GM21786 (cell line): ENCODE measurements around the gene CEP104.

Experiments
- ATAC-seq: cut with Tn5 transposase; IDR thresholded peaks from one replicate; pipeline ENCODE4 v1.9.1; 2021; ENCODE audit not compliant: unreplicated experiment

The CEP104 gene

DNA sequence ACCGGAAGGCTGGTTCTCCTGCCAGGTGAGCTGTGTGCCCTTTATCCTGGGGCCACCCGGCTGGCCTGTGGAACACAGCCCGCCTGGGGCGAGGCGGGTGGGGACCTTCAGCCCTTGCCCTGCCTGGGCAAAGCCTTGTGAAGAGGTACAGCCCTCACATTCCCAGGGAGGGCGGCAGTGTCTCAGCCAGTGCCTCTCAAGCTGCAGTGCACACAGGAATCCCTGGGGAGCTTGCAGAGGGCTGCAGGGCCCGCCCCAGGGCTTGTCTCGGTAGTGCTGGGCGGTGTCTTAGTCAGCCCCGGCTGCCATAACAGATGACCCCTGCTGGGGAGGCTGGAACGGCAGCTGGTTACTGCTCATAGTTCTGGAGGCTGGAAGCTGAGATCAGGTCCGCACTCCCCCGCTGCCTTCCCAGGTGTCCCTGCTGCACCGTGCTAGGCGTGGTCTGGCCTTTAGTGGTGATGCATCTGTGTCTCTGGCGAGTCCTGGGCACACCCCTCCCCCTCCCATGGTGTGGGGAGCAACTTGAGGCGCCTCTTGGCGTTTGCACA is 12.8 kb upstream of the CEP104 start:
- no peak for ATAC-seq

DNA sequence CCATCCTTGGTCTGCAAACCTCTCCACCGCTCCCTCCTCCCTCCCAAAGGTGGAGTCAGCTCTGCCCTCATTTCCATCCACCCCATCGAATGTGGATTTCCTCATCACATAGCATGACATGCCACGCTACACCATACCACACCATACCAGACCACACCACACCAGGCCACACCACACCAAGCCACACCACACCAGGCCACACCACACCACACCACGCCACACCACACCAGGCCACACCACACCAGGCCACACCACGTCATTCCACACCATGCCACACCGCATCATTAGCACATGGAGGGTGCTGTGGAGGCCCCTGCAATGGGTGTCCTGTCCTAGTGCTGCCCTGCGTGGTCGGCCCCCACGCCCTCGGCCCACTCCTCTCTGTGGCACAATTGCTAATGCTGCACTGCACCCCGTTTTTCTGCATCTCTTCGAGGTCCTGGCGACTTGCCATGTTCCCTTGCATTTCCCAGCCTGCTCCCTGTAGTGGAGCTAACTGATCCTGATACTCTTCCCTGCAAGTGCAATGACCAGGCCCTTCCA is 11.5 kb upstream of the CEP104 start:
- no peak for ATAC-seq

DNA sequence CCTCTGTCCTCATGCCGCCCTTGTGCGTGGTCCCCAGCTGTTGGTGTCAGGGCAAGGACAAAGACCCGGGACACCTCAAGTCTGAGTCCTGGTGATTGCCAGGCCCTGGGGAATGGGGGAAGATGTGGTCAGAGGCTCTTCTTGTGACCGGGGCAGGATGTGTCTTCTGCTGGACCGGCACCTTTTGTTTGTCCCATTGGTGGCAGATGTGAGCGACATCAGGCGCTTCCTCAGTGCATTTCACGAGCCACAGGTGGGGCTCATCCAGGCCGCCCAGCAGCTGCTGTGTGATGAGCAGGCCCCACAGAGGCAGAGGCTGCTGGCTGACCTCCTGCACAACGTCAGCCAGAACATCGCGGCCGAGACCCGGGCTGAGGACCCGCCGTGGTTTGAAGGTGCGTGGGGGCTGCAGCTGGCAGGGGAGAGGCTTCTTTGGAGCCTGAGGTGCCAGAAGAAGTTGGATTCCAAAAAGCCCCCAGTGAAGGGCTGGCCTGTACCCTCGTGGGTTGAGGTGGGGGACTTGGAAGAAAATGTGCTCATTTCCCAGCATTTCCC is 8.7 kb upstream of the CEP104 start:
- ATAC-seq, result no peak

DNA sequence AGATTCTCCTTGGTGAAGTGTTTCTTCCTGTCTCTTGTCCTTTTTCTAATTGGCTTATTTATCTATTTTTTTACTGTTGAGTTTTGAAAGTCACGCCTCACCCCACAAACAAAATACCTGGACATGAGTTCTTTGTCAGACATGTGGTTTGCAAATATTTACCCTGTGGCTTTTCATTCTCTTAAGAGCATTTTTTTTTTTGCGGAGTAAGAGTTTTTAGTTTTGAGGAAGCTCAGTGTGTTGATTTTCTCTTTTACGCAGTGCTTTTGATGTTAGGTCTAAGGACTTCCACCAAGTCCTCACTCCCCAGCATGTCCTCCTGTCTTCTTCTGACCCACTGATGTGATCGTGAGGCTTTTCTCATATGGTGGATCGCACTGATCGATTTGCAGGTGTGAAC is 7.9 kb upstream of the CEP104 start:
- ATAC-seq, result no peak

GRCh38 chr1:3863231-3863935 is 6.4 kb upstream of the CEP104 start:
- no peak for ATAC-seq

DNA sequence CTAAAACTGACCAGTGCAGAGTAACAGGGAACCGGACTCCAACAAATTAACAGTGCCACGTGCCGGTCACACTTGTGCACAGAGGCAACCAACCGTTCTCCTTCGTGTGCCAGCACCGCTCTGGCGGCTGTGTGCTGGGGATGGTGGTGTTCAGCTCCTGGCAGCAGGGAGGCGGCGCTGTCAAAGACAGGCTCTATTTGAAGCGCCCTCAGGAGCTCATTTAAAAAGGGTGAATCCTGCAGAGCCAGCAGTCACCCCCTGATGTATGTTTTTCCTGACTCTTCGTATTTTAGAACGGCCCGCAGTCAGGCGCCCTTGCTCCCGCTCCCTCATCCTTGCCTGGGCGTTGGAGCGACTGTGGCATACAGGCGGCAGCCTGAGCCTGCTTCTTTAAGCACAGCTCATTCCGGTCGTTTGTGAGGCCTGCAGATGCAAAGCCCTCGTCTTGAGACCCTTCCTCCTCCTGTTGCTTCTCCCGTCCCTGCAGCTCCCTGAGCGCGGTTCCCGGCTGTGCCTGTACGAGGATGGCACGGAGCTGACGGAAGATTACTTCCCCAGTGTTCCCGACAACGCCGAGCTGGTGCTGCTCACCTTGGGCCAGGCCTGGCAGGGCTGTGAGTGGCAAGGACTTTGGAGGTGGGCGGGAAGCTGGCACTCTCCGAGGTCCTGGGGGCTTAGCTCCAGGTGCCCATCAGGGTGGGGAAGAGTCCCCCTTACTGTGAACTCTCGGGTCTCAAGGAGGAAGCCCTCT is 1.4 kb upstream of the CEP104 start:
- ATAC-seq, result no peak

DNA sequence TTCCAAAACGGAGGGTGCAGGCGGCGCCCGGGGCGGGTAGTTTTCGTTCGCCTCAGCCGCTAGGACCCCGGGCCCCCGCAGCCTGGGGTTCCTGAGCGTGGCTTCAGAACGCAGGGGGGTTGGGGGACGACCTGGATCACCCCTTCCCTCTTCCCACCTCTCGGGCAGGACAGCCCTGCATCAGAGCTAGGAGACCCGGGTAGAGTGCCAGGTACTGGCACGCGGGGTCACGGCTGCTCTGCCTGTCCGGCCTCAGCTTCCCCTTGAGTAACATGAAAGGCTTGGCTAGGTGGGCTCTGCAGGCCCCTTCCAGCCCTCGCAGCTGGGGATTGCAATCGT is 749 bp upstream of the CEP104 start:
- no peak for ATAC-seq

- no peak for ATAC-seq
These were observed 4.1 kb downstream of the CEP104 start for GRCh38 chr1:3852711-3853485.

DNA sequence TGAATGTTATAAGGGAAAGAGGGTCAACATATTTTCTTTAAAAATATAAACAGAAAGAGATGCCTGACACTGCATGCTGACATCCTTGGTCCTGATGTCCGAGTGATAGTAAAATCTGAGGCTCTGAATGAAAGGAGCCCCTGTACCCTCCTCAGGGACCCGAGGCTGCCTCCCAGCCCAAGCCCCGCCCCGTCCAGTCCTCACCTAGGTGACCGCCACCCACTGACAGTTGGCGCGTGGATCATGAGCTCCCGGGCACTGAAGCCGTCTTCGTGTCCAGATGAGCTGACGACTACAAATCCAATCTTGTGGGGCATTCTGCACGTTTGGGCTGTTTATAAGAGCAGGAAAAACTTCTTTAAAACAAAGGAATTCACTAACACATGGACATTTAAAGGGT is 4.9 kb downstream of the CEP104 start:
- ATAC-seq, result no peak

- no peak for ATAC-seq
These were observed 5.7 kb downstream of the CEP104 start for GRCh38 chr1:3851292-3851691.

GRCh38 chr1:3850857-3851256 is 6.2 kb downstream of the CEP104 start:
- no peak for ATAC-seq

DNA sequence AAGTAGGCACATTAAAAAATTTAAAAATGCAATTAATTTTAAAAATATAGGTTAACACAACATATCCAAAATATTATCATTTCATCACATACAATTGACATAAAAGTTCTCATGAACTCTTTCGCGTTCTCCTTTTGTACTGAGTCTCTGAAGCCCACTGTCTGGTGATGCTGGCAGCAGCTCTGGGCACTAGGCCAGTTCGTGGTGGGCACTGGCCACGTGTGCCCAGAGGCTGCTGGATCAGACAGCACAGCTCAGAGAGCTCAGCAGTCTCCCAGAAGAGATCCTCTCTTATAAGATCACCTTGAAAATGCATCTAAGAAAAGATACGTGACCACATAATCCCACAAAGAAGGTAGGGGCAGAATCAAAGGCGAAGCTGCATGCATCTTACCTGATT is 9.9 kb downstream of the CEP104 start:
- ATAC-seq, result no peak

- no peak for ATAC-seq
These were observed 10.5 kb downstream of the CEP104 start for GRCh38 chr1:3846541-3846940.

GRCh38 chr1:3842912-3843311 is 14.1 kb downstream of the CEP104 start:
- no peak for ATAC-seq

- no peak for ATAC-seq
These were observed 15.5 kb downstream of the CEP104 start for GRCh38 chr1:3841491-3841890.

- no peak for ATAC-seq
These were observed 18.2 kb downstream of the CEP104 start for GRCh38 chr1:3838788-3839187.

DNA sequence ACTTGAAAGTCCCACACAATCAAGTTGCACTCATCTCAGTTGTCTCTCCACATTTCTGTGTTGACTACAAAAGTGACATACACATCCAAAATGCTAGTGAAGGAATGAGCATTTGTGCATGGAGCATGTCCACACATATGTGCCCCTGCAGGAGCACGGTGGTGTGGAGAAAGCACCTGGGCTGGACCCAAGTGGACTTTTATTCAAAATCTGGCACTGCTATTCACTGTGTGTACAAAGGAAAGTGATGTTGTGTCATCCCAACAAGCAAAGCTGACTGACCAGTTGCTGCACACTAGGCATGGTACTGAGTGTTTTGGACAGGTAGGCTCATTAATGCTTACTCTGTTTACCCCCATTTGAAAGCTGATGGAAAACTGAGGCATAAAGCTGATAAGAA is 19.3 kb downstream of the CEP104 start:
- ATAC-seq, result no peak

DNA sequence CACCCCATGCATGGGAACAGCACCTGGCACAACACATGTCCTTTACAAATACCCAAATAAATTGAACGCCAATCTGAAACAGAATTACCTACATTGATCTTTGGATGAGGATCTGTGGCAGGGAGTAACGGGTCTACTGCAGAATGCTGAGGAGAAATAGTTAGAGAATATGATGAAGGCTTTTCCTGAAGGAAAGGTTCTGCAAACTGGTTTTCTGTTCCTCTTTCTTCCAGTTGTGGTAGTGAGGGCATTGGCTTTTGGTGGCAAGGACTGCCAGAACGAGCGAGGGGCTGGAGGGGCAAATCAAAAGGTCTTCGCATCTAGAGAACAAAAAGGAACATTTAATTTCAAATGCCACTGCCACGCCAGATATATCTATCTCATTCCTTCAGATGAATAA is 19.8 kb downstream of the CEP104 start:
- ATAC-seq, result no peak

DNA sequence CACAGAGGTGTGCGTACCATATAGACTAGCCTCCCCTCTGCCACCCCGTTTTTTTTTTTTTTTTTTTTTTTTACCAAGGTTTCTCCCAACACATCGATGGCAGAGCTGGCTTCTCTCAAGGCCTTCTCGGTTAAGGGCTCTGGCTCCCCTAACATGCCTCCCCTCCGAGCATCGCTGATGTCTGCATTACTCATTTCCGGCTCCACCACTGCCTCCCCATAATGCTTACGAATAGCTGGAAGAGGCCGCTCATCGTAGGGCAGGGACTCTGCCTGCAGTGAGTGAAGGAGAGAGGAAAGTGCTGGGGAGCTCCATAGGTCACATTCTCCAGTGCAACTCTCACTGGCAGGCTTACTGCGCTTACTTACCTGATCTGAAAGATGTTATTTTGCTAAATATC is 20.6 kb downstream of the CEP104 start:
- no peak for ATAC-seq

- no peak for ATAC-seq
These were observed 22.3 kb downstream of the CEP104 start for GRCh38 chr1:3834701-3835100.

- no peak for ATAC-seq
These were observed 25.3 kb downstream of the CEP104 start for GRCh38 chr1:3831689-3832088.
